Measurements from ENCODE around the gene ACSF3.

GRCh38 chr16:89058812-89059211 lies 34.8 kb upstream of the ACSF3 start:
- no peak for TF ChIP-seq CTCF (conservative IDR thresholded peaks at IDR 0.05; ENCODE audit: low read length)
- TF ChIP-seq EZH2phosphoT487 (IDR thresholded peaks at IDR 0.05; ENCODE audit: borderline replicate concordance, low read depth, low read length): no peak
